ENCODE results near the gene POLR1A.
"Not testable (repeated sequence)": the region's sequence is repeated elsewhere in the genome, so short reads cannot be mapped to it uniquely, and the experiment has no call there.

POLR1A gene

GRCh38 chr2:85995648-85996529, 109.8 kb downstream of the POLR1A start:
- Histone ChIP-seq H3K4me2 (ENCODE audit: low read length) (no peak overlapping the region; the same call in 1 of the 2 replicates), H3K27me3 (ENCODE audit: low read depth, low read length) (no peaks in the 10 kb centered on the region), H3K4me1 (ENCODE audit: low read length) (peaks cover 81% of the 10 kb centered on the region), H3K9ac (ENCODE audit: low read length) (no peak overlapping the region; the same call in 1 of the 2 replicates), H3K79me2 (ENCODE audit: low read length) (no peaks in the 10 kb centered on the region), H3K27ac (ENCODE audit: low read length) (peak overlapping the region; percentile 88; the same call in 1 of the 2 replicates), H2AFZ (ENCODE audit: low read depth, low read length) (no peak overlapping the region), H3K36me3 (replicated peaks; ENCODE audit: low read depth, low read length) (no peaks in the 10 kb centered on the region), H3K9me3 (ENCODE audit: insufficient read depth, low read length) (no peaks in the 10 kb centered on the region), H3K4me3 (ENCODE audit: low read length) (no peak overlapping the region), H4K20me1 (ENCODE audit: insufficient read depth, low read length) (no peaks in the 10 kb centered on the region)
- TF ChIP-seq CTCF (IDR thresholded peaks at IDR 0.05; ENCODE audit: low read depth, low read length) (no peak), EZH2phosphoT487 (IDR thresholded peaks at IDR 0.05; ENCODE audit: low read depth) (no peak)

GRCh38 chr2:85994897-85995647, 110.6 kb downstream of the POLR1A start:
- H3K9ac ChIP-seq (ENCODE audit: low read length) = peak overlapping the region; percentile 65; the same call in 1 of the 2 replicates

GRCh38 chr2:85994421-85994777, 111.3 kb downstream of the POLR1A start:
- no peak for TF ChIP-seq CTCF (IDR thresholded peaks at IDR 0.05; ENCODE audit: low read depth, low read length)
- TF ChIP-seq EZH2phosphoT487 (IDR thresholded peaks at IDR 0.05; ENCODE audit: low read depth) = no peak
- Histone ChIP-seq H4K20me1 (ENCODE audit: insufficient read depth, low read length) (no peaks in the 10 kb centered on the region), H2AFZ (ENCODE audit: low read depth, low read length) (no peak overlapping the region), H3K9me3 (ENCODE audit: insufficient read depth, low read length) (no peaks in the 10 kb centered on the region), H3K4me2 (ENCODE audit: low read length) (peak overlapping the region; percentile 86), H3K27me3 (ENCODE audit: low read depth, low read length) (no peaks in the 10 kb centered on the region), H3K9ac (ENCODE audit: low read length) (peak overlapping the region; percentile 65; the same call in 1 of the 2 replicates), H3K27ac (ENCODE audit: low read length) (peak overlapping the region; percentile 88), H3K4me3 (ENCODE audit: low read length) (peak overlapping the region; percentile 58), H3K4me1 (ENCODE audit: low read length) (peaks cover 67% of the 10 kb centered on the region), H3K36me3 (replicated peaks; ENCODE audit: low read depth, low read length) (no peaks in the 10 kb centered on the region), H3K79me2 (ENCODE audit: low read length) (no peaks in the 10 kb centered on the region)

More at GRCh38 chr2:85994897-85995647, 110.6 kb downstream of the POLR1A start:
- Histone ChIP-seq H4K20me1 (ENCODE audit: insufficient read depth, low read length) (no peaks in the 10 kb centered on the region), H3K79me2 (ENCODE audit: low read length) (no peaks in the 10 kb centered on the region), H3K4me1 (ENCODE audit: low read length) (peaks cover 74% of the 10 kb centered on the region), H3K9me3 (ENCODE audit: insufficient read depth, low read length) (no peaks in the 10 kb centered on the region), H3K36me3 (replicated peaks; ENCODE audit: low read depth, low read length) (no peaks in the 10 kb centered on the region), H2AFZ (ENCODE audit: low read depth, low read length) (no peak overlapping the region), H3K27me3 (ENCODE audit: low read depth, low read length) (no peaks in the 10 kb centered on the region), H3K4me3 (ENCODE audit: low read length) (peak overlapping the region; percentile 58; the same call in 1 of the 2 replicates), H3K4me2 (ENCODE audit: low read length) (peak overlapping the region; percentile 86), H3K27ac (ENCODE audit: low read length) (peak overlapping the region; percentile 88)
- TF ChIP-seq EZH2phosphoT487 (IDR thresholded peaks at IDR 0.05; ENCODE audit: low read depth) (no peak), CTCF (IDR thresholded peaks at IDR 0.05; ENCODE audit: low read depth, low read length) (no peak)

- H3K4me2 ChIP-seq (ENCODE audit: low read length) = no peak overlapping the region
These were observed 113.1 kb downstream of the POLR1A start for GRCh38 chr2:85992611-85993010.

GRCh38 chr2:85992053-85992452, 113.6 kb downstream of the POLR1A start:
- H3K4me3 ChIP-seq (ENCODE audit: low read length); H3K9ac ChIP-seq (ENCODE audit: low read length); H2AFZ ChIP-seq (ENCODE audit: low read depth, low read length); H3K9me3 ChIP-seq (ENCODE audit: insufficient read depth, low read length); H4K20me1 ChIP-seq (ENCODE audit: insufficient read depth, low read length); H3K4me2 ChIP-seq (ENCODE audit: low read length); H3K27ac ChIP-seq (ENCODE audit: low read length); H3K27me3 ChIP-seq (ENCODE audit: low read depth, low read length); H3K79me2 ChIP-seq (ENCODE audit: low read length); H3K36me3 ChIP-seq (replicated peaks; ENCODE audit: low read depth, low read length): not testable (repeated sequence)
- peaks cover 44% of the 10 kb centered on the region for H3K4me1 ChIP-seq (ENCODE audit: low read length)

More at GRCh38 chr2:85992611-85993010, 113.1 kb downstream of the POLR1A start:
- peaks cover 50% of the 10 kb centered on the region for H3K4me1 ChIP-seq (ENCODE audit: low read length)
- TF ChIP-seq CTCF (IDR thresholded peaks at IDR 0.05; ENCODE audit: low read depth, low read length) = no peak
- TF ChIP-seq EZH2phosphoT487 (IDR thresholded peaks at IDR 0.05; ENCODE audit: low read depth) = no peak
- H3K4me3 ChIP-seq (ENCODE audit: low read length) = no peak overlapping the region
- no peaks in the 10 kb centered on the region for H3K9me3 ChIP-seq (ENCODE audit: insufficient read depth, low read length)
- no peaks in the 10 kb centered on the region for H4K20me1 ChIP-seq (ENCODE audit: insufficient read depth, low read length)
- no peak overlapping the region for H2AFZ ChIP-seq (ENCODE audit: low read depth, low read length)
- no peaks in the 10 kb centered on the region for H3K27me3 ChIP-seq (ENCODE audit: low read depth, low read length)
- no peak overlapping the region for H3K27ac ChIP-seq (ENCODE audit: low read length)
- no peak overlapping the region for H3K9ac ChIP-seq (ENCODE audit: low read length)
- no peaks in the 10 kb centered on the region for H3K79me2 ChIP-seq (ENCODE audit: low read length)
- no peaks in the 10 kb centered on the region for H3K36me3 ChIP-seq (replicated peaks; ENCODE audit: low read depth, low read length)
